Stimulated activated CD4-positive, alpha-beta T cell treated with anti-CD3 and anti-CD28 coated beads, Interleukin-4, amount 100 ng/mL, for 1 hour (primary cell): ENCODE results near the gene NFIB.

Experiments used
- DNase-seq: peaks from one replicate; pipeline ENCODE4 v3.0.0-alpha.2; 2020

Gene NFIB

GRCh38 chr9:14057368-14058324, 256.3 kb downstream of the NFIB start:
- DNase-seq, result no peak

GRCh38 chr9:14056316-14056861, 257.6 kb downstream of the NFIB start:
- DNase-seq, result no peak

GRCh38 chr9:14054096-14054495, 259.8 kb downstream of the NFIB start:
- no peak for DNase-seq

- DNase-seq, result no peak
Observed at GRCh38 chr9:14052359-14052758, 261.6 kb downstream of the NFIB start.

GRCh38 chr9:14051419-14051818, 262.5 kb downstream of the NFIB start:
- DNase-seq, result no peak

DNA sequence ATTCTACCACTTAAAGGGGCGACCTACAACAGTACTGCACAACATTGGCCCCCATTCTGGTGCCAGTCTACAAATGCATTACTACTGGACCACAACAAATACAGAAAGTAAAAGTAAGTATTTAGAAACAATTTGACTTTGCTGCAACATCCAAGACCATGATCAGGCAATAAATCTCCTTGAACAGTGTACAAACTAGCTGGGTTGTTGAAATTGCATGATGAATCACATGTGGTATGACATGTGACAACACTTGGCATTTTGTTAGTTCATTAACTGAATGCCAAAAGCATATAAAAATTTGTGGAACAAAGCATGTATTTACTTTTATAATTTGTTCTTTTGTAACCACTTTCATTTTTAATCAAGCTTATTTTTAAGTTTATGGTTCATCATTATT, 270.5 kb downstream of the NFIB start:
- no peak for DNase-seq

DNA sequence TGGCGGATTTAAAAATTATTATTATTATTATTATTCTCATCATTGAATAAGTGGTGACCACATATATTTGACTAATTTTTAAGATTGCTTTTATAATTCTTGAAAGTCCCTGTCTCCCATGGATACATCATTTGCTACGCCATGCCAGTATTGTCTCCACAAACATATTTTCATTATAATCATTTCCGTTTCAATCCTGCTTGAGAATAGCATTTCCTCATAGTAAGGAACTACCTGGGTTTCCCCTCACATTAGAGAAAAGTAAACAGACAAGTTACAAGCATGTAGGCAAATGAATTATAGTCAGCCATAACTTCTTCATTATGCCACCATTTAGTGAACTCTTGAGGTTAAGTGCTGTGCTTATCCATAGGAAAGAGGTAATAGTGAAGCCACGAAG, 276.6 kb downstream of the NFIB start:
- DNase-seq, result no peak

DNA sequence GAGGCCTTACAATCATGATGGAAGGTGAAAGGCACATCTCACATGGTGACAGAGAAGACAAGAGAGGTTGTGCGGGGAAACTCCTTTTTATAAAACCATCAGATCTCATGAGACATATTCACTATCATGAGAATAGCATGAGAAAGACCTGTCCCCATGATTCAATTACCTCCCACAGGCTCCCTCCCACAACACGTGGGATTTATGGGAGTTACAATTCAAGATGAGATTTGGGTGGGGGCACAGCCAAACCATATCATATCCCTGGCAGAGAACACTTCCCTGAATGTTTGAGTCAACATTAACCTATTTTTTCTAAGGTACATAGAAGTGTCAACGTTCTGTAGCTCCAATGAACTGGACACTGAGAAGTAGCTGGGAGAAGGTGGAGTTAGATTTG, 280.9 kb downstream of the NFIB start:
- DNase-seq, result no peak
